DMS 273 (cell line): ENCODE measurements around the gene FBXL16.

Experiments
- DNase-seq: peaks from one replicate; lab custom pipeline; 2025; ENCODE audit not compliant: unreplicated experiment; lab: John Stamatoyannopoulos, UW

Gene FBXL16

GRCh38 chr16:678209-678857 lies 27.3 kb downstream of the FBXL16 start:
- no peak for DNase-seq

GRCh38 chr16:677316-678190 lies 28.0 kb downstream of the FBXL16 start:
- no peak for DNase-seq

DNA sequence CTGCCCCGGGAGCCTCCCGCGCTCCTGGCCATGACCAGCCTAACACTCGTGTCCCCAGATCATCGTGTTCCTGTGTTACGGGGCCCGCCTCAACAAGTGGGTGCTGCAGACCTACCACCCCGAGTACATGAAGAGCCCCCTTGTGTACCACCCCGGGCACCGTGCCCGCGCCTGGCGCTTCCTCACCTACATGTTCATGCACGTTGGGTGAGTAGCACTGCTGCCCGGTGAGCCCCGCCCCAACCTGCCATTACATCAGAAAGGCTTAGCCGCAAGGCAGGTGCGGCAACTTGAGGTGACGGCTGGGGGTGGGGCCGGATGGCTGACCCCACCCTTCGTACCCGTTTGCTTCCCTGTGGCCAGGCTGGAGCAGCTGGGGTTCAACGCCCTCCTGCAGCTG lies 28.7 kb downstream of the FBXL16 start:
- DNase-seq: no peak

DNA sequence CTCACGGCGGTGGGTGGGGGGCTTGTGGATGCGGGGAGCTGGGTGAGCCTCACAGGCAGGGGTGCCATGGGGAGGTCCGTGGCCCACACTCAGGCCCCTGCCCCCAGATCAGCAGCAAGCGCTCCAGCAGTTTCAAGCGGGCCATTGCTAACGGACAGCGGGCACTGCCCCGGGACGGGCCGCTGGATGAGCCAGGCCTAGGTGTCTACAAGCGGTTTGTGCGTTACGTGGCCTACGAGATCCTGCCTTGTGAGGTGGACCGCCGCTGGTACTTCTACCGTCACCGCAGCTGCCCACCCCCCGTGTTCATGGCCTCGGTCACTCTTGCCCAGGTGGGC lies 29.1 kb downstream of the FBXL16 start:
- DNase-seq: no peak

DNA sequence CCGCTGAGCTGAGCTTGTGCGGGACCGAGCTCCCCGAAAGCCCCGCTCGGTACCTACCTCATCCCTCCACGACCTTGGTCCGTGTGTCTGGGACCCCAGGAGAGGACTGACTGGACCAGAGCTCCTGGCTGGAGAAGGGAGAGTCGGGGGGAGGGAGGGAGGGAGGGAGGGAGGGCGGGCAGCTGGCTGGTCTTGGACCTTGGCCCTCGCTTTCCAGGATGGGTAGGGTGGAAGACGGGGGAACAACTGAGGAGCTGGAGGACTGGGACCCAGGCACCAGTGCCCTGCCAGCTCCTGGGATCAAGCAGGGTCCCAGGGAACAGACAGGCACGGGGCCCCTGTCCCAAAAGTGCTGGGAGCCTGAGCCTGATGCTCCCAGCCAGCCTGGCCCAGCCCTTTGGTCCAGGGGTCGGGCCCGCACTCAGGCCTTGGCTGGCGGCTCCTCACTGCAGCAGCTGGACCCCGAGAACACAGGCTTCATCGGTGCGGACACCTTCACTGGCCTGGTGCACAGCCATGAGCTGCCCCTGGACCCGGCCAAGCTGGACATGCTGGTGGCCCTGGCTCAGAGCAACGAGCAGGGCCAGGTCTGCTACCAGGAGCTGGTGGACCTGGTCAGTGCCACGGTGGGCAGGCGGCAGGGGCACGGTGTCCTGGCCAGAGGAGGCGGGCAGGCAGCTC lies 29.6 kb downstream of the FBXL16 start:
- peak; percentile 62 for DNase-seq

DNA sequence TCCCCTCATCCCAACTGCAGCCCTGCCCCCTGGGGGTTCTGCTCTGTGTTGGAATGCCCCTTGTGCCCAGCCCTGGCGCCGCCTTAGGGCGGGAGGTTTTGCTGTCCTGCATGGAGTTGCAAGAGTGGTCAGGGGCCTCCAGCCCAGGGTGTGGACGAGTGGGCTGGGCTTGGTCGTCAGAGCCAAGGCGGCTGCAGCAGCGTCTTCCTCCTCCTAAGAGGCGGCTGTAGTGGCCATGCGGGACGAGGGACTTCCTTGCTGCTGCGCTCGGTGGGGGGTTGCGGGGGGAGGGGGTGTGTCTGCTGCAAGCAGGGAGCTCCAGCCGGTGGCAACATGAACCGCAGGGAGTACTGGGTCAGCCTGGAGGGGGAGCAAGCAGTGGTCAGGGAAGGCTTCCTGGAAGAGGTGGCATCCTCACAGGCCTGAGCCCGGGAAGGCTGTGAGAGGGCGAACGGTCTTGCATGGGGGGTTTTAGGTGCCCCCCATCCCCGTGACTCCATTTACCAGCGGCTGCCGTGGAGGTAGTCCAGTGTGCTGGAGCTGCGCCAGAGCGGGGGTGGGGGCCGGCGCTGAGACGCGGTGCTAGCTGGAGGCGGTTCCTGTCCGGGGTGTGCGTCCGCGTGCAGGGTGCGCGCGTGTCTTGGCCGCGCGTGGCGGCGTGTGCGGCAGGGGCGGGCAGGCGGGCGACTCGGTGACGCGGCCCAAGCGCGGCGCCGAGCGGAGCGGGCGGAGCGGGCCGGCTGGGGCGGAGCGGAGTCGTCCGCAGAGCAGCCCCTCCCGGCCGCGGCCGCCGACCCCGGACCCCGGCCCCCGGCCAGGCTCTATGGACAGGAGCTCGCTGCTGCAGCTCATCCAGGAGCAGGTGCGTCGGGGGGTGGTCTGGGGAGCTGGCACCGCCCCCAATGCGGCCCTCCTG lies 30.4 kb downstream of the FBXL16 start, which contains the start of gene RHBDL1:
RHBDL1 (plus strand) TSS at position 704 of the 916 bp plus-strand sequence; CDS start at position 824, 120 bp downstream.
- peak; percentile 71 for DNase-seq

DNA sequence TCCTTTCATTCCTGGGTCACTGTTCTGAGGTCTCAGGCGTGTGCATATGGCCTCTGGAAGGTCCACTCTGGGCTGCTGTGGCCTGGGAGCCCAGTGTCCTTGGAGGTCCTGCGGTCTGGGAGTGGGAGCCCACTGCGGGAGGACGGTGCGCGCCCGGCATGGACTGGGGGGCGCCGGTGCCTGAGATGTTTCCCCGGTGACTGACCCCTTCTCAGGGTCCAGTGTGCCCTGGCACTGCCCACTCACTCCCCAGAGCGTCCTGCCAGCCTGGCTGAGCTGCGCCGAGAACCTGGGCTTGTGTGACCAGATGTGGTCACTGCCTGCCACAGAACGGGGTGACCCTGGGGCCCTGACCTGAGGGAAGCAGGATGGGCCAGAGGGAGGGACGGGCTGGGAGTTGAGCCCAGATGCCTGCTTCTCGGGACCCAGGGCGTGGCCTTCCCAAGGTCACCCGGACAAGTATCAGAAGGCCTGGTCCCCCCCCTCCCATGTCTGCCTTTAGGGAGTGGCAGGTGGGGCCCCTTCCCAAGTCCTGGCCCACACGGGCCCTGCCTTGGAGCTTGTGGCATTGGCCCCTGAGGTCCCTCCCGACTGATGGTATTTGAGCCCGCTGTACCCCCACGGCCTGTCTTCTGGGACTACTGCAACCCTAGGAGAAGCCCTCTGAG lies 31.3 kb downstream of the FBXL16 start:
- DNase-seq: no peak

GRCh38 chr16:673399-673991 lies 32.1 kb downstream of the FBXL16 start:
- no peak for DNase-seq

- DNase-seq: no peak
Measured at GRCh38 chr16:672851-673250, 32.8 kb downstream of the FBXL16 start.

- DNase-seq: no peak
Measured at GRCh38 chr16:672371-672770, 33.2 kb downstream of the FBXL16 start.

- peak; percentile 42 for DNase-seq
Measured at GRCh38 chr16:671353-672131, 34.1 kb downstream of the FBXL16 start.

DNA sequence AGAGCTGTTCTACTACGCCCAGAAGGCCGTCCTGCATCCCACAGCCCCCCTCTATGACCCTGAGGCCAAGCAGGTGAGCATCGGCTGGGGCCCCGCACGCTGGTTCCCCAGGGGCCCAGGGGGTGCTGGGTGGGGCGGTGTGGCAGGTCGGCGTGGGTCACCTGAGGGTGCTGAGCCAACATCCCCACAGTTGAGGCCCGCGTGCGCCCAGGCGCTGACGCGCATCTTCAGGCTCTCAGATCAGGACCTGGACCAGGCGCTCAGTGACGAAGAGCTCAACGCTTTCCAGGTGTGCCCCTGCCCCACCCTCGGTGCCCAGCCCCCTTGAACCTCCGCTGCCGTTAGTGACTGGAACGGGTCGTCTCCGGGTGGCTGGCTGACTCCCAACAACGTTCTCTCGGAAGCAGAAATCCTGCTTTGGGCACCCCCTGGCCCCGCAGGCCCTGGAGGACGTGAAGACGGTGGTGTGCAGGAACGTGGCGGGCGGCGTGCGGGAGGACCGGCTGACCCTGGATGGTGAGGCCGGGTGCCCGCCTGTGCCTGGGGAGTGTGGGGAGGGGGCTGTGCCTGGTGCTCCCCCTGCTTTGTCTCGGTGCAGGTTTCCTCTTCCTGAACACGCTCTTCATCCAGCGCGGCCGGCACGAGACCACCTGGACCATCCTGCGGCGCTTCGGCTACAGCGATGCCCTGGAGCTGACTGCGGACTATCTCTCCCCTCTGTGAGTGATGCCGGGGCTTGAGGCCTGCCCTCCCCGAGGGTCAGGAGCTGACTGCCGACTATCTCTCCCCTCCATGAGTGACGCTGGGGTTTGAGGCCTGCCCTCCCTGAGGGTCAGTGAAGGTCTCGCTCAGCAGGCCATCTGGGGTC lies 34.9 kb downstream of the FBXL16 start:
- DNase-seq: no peak

DNA sequence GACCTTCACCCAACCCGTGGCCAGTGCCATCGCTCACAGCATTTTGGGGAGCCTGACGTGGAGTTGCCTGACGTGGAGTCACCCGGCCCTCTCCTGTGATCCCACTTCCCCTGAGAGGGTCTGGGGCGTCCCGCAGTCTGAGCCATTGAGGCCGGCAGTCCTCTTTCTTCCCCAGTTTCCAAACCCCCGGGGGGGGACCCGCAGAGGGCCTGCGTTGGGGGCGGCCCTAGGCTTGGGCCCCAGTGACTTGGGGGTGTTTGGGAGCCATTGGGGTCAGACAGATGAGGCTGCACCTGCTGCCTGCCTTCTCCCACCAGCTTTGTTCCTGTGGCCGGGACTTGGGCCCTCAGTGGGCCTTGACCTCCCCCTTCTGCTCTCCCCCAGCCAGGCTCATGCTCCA lies 35.9 kb downstream of the FBXL16 start:
- no peak for DNase-seq

GRCh38 chr16:668519-669171 lies 37.0 kb downstream of the FBXL16 start:
- peak; percentile 67 for DNase-seq

DNA sequence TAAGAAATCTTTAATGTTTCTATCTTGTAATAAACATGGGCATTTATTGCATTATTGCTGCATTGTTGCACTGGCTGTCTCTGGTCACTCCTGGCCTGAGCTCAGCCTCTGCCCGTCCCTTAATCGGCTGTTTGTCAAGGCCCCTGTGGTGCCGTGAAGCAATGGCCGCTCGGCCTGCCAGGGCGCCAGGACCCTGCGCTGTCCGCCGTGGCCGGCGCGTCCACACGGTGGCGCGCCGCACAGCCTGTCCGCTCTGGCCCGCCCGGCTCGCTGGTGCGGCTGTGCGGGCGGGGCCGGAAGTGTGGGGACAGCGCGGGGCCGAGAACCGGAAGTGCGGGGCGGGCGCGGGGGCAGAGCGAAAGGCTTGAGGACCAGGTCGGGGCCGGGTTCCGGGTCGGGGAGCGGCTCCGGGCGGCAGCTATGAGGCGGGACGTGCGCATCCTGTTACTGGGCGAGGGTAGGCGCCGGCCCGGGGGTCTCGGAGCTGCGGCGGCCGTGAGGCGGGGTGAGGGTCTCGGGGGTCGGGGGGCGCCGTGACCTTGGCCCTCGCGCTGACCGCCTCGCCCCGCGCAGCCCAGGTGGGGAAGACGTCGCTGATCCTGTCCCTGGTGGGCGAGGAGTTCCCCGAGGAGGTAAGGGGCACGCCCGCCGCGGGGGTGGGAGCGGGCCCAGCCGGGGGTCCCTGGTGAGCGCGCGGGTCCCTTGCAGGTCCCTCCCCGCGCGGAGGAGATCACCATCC lies 37.7 kb downstream of the FBXL16 start, which contains the start of gene RHOT2:
RHOT2 (plus strand) TSS at position 353 of the 739 bp plus-strand sequence; CDS start at position 421, 68 bp downstream.
- DNase-seq: peak; percentile 98

DNA sequence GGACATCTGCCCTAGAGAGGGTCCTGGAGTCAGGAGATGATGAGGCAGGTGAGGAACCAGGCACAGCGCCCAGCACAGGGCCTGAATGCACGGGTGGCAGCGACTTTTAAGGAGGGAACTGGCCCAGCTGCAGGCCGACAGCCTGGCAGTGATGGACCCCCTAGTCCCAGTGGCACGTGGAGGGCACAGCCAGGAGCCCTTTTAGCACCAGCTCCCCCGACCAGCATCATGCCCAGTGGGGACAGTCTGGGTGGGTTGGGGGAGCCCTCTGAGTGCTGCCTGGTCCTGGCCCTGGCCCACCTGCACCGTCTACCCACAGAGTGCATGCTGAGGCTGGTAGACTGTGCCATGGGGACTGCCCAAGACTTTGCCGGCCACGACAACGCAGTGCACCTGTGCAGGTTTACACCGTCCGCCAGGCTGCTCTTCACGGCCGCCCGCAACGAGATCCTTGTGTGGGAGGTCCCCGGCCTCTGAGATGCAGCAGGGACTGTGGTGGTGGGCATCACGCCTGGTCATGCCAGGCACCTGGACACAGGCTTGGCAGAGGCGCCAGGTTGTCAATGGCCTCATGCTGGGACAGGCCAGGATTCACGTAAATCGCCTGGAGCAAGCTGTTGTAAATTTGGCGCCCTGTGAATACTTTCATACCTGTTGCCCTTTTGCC lies 38.4 kb downstream of the FBXL16 start:
- no peak for DNase-seq
